Endodermal cell (in vitro differentiated cells): ENCODE data around the gene THSD7A. TPM values are rescaled to one million over a fixed set of nuclear protein-coding genes. Genes with fewer than 3 reads are reported as not detected.

ENCODE experiments used
- DNase-seq: peaks from one replicate; pipeline ENCODE4 v3.0.0-alpha.2; 2017
- H3K27ac ChIP-seq: 2 replicates; pipeline ENCODE4 v1.5.1; 2013; ENCODE audit warnings: mild to moderate bottlenecking, low read depth, low read length, moderate library complexity
- H3K27me3 ChIP-seq: 2 replicates; pipeline ENCODE4 v1.6.1; 2013; ENCODE audit warnings: mild to moderate bottlenecking, low read length, moderate library complexity; ENCODE audit not compliant: insufficient read depth, control insufficient read depth, poor library complexity, severe bottlenecking
- H3K36me3 ChIP-seq: 2 replicates; pipeline ENCODE4 v1.7.0; 2013; ENCODE audit warnings: mild to moderate bottlenecking, low read length, moderate library complexity; ENCODE audit not compliant: control insufficient read depth, insufficient read depth
- H3K4me1 ChIP-seq: one replicate; pipeline ENCODE4 v1.7.0; 2013; ENCODE audit warnings: low read length; ENCODE audit not compliant: control insufficient read depth, insufficient read depth
- H3K4me3 ChIP-seq: 2 replicates; pipeline ENCODE4 v1.5.1; 2013; ENCODE audit warnings: mild to moderate bottlenecking, low read length, moderate library complexity
- H3K9ac ChIP-seq: 2 replicates; pipeline ENCODE4 v1.6.1; 2013; ENCODE audit warnings: mild to moderate bottlenecking, low read length, moderate library complexity; ENCODE audit not compliant: poor library complexity, severe bottlenecking; ENCODE audit errors: extremely low read depth
- H3K9me3 ChIP-seq: 2 replicates; pipeline ENCODE4 v1.6.1; 2013; ENCODE audit warnings: mild to moderate bottlenecking, low read length, moderate library complexity; ENCODE audit not compliant: control insufficient read depth
- H3K27ac Mint-ChIP-seq: 2 replicates; pipeline ENCODE4 v1.8.0; 2020; ENCODE audit warnings: mixed read lengths
- H3K27me3 Mint-ChIP-seq: 2 replicates; pipeline ENCODE4 v1.8.0; 2021; ENCODE audit warnings: mild to moderate bottlenecking, mixed read lengths; ENCODE audit not compliant: insufficient read depth
- H3K36me3 Mint-ChIP-seq: 2 replicates; pipeline ENCODE4 v1.8.0; 2020; ENCODE audit warnings: low read depth, mixed read lengths
- H3K4me1 Mint-ChIP-seq: 2 replicates; pipeline ENCODE4 v1.8.0; 2020; ENCODE audit warnings: mixed read lengths
- H3K4me3 Mint-ChIP-seq: 2 replicates; pipeline ENCODE4 v1.8.0; 2020; ENCODE audit warnings: mild to moderate bottlenecking, moderate library complexity, mixed read lengths
- H3K9me3 Mint-ChIP-seq: 2 replicates; pipeline ENCODE4 v1.8.0; 2020; ENCODE audit warnings: mild to moderate bottlenecking, mixed read lengths
- CTCF ChIP-seq: fragments of 200-600 bp; sonication (generic); conservative IDR thresholded peaks from 2 replicates; pipeline ENCODE4 v1.5.0; 2021; ENCODE audit warnings: antibody characterized with exemption, mild to moderate bottlenecking
- WGBS, 2 experiments: methylation state at CpG; one replicate each; pipeline versions ENCODE4 v1.1.5 to v1.1.7; 2013; ENCODE audit warnings: missing lambda C conversion rate in 2 of 2, mixed read lengths in 1 of 2; ENCODE audit not compliant: insufficient coverage in 1 of 2, insufficient read length in 1 of 2; 5-methylcytosine and 5-hydroxymethylcytosine counted together
- total RNA-seq, 2 donors: library from RNA; stranded (reverse); fragmentation: NEBNext Ultra II Directional in 1 of 2; extraction: Animal tissue kit (Norgen Biotek cat#: 25700) in 1 of 2; gene quantifications; 2 replicates in 1 of 2; 3 replicates in 1 of 2; pipeline ENCODE4 v1.2.1, GENCODE V29; 2021

Gene THSD7A
- total RNA-seq, 2 donors from 2014 or later, result 0.73 to 1.3 TPM

- Mint-ChIP-seq H3K36me3 (no peaks in the 10 kb centered on the region), H3K27me3 (no peaks in the 10 kb centered on the region), H3K27ac (no peak overlapping the region), H3K4me3 (no peak overlapping the region), H3K9me3 (no peaks in the 10 kb centered on the region), H3K4me1 (no peaks in the 10 kb centered on the region)
- Histone ChIP-seq H3K4me3 (no peak overlapping the region), H3K4me1 (no peaks in the 10 kb centered on the region), H3K36me3 (no peaks in the 10 kb centered on the region), H3K27ac (no peak overlapping the region), H3K27me3 (no peaks in the 10 kb centered on the region), H3K9ac (no peak overlapping the region), H3K9me3 (peaks cover 6% of the 10 kb centered on the region)
- DNase-seq, result no peak
- 100% methylated on average over 1 of the region's 1 CpG; no CpG with 5 or more reads in 1 of the 2 experiments for WGBS, 2 experiments
- TF ChIP-seq CTCF, result no peak
Observed at GRCh38 chr7:11436316-11436715, 395.7 kb downstream of the THSD7A start.

GRCh38 chr7:11434366-11434765 lies 397.6 kb downstream of the THSD7A start:
- Mint-ChIP-seq H3K9me3 (no peaks in the 10 kb centered on the region), H3K27me3 (no peaks in the 10 kb centered on the region), H3K27ac (no peak overlapping the region), H3K36me3 (no peaks in the 10 kb centered on the region), H3K4me1 (no peaks in the 10 kb centered on the region), H3K4me3 (no peak overlapping the region)
- H3K27ac ChIP-seq, result no peak overlapping the region
- no peaks in the 10 kb centered on the region for H3K27me3 ChIP-seq
- peaks cover 6% of the 10 kb centered on the region for H3K9me3 ChIP-seq
- H3K4me3 ChIP-seq, result no peak overlapping the region
- no peaks in the 10 kb centered on the region for H3K36me3 ChIP-seq
- no peaks in the 10 kb centered on the region for H3K4me1 ChIP-seq
- DNase-seq, result no peak
- H3K9ac ChIP-seq, result no peak overlapping the region
- no peak for TF ChIP-seq CTCF

DNA sequence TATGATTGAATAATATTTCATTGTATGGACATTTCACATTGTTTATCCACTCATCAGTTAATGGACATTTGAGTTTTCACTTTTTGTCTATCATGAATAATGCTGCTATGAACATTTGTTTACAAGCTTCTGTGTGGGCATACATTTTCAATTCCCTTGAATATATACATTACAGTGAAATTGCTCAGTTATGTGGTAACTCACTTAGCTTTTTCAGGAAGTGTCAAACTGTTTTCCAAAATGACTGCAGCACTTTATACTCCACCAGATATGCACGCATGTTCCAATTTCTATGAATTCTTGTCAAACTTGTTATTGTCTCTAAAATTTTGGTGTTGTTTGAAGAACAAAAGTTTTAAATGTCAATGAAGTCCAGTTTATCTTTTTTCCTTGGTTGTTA lies 401.2 kb downstream of the THSD7A start:
- Mint-ChIP-seq H3K27ac (no peak overlapping the region), H3K36me3 (no peaks in the 10 kb centered on the region), H3K27me3 (no peaks in the 10 kb centered on the region), H3K4me1 (no peaks in the 10 kb centered on the region), H3K9me3 (no peaks in the 10 kb centered on the region), H3K4me3 (no peak overlapping the region)
- no peak for DNase-seq
- Histone ChIP-seq H3K4me1 (no peaks in the 10 kb centered on the region), H3K9ac (no peak overlapping the region), H3K4me3 (no peak overlapping the region), H3K36me3 (no peaks in the 10 kb centered on the region), H3K9me3 (peaks cover 6% of the 10 kb centered on the region), H3K27ac (no peak overlapping the region), H3K27me3 (no peaks in the 10 kb centered on the region)
- TF ChIP-seq CTCF, result no peak
- WGBS, 2 experiments, result 100% methylated on average over 1 of the region's 1 CpG
